NCI-H1436 (cell line): ENCODE results near the gene OR51B2.
"Not testable (repeated sequence)": the region's sequence is repeated elsewhere in the genome, so short reads cannot be mapped to it uniquely, and the experiment has no call there.

Source experiments
- DNase-seq: peaks from one replicate; lab custom pipeline; 2025; lab: John Stamatoyannopoulos, UW

The OR51B2 gene

GRCh38 chr11:5324197-5324596, at the start of gene OR51B2:
Gene OR51B2, minus strand, starts transcription at chr11:5324297. Its CDS starts 0 bp downstream, at chr11:5324297.
- DNase-seq: no peak

- no peak for DNase-seq
Measured at GRCh38 chr11:5369789-5370188, 45.7 kb upstream of the OR51B2 start.

DNA sequence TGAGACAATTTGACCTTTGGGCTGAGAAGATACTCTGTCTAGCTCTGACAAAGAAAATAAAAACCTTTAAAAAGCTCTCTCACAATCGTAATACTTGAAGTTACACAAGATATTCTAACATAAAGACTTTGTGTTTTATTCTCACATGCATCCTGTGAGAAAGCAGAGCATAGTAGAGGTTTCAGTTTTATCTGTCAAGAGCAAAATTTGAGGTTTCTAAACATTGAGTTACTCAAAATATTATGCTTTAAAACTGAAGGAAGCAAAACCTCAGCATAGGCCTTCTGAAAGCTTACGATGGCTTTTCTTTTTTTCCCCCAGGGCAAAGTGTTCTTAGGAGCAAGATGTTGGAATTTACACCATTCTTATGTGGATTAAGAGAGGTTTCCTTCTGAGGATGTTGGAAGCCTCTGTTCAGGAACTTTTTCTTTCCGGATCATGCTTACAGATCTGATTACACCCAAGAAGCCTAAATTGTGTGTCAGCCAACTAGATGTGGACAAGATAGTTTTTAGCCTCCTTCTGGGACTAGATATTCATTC, 44.5 kb upstream of the OR51B2 start:
- DNase-seq: no peak

DNA sequence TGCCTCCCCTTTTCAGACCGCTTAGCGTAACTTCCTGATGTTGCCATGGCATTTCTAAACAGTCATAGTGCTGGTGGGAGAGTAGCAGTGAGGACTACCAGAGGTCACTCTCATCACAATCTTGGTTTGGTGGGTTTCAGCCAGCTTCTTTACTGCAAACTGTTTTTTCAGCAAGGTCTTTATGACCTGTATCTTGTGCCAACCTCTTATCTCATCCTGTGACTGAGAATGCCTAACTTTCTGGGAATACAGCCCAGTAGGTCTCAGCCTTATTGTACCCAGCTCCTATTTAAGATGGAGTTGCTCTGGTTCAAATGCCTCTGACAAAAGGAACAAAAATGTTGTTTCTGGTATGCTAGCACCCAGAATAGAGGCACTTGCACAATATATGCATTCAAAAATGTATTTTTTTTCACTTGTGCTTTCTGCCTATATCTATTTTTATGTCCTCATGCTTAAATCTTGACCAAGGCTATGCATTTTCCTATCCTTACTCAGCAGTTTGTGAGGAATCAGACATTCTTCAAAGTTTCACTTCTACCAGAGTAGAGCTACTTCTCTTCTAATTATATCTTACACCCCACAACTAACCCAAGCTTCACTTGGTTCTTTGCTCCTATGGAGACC, 43.5 kb upstream of the OR51B2 start:
- no peak for DNase-seq

DNA sequence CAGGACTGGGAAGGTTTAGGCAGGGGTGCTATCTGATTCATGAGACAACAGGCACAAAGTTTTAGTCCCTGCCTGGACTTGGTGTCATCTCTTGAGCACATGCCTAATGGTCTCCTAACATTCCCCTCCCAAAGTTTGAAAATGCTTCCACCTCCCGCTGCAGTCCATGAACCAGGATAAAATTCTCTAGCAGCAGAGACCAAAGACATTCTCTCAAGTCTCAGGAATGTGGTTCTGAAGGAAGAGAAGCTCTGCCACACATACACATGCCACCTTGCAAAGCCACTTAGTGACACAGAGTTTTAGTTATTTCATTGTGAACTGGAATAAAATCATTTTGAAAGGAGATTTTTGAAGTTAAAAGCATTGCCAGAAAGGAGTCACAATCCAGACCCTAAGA, 42.8 kb upstream of the OR51B2 start:
- DNase-seq: no peak

DNA sequence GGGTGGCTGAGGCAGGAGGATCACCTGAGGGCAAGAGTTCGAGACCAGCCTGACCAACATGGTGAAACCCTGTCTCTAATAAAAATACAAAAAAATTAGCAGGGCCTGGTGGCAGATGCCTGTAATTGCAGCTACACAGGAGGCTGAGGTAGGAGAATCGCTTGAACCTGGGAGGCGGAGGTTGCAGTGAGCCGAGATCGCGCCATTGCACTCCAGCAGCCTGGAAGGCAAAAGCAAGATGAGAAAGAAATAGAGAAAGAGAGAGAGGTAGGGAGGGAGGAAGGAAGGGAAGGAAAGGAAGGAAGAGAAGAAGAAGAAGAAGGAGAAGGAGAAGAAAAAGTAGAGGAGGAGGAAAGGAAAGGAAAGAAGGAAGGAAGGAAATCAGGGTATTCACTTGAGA, 42.3 kb upstream of the OR51B2 start:
- not testable (repeated sequence) for DNase-seq

GRCh38 chr11:5364214-5364613, 40.1 kb upstream of the OR51B2 start:
- DNase-seq: no peak

DNA sequence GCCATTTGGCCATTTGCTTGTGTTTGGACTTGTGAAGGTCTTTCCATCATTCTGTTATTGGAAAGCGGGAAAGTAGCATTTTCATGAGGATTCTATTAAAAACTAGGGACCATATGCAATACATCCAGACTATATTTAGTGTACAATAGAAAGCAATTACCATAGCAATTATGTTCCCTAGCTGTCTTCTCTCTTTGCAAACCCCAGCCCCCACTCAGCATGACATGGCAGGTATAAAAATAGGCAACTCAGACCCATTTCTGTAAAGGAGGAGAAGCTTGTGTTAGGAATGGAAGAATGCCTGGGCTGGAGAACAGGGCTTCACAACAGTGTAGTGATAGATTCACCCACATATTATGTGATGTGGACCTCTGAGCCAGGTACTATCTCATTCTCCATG, 39.6 kb upstream of the OR51B2 start:
- no peak for DNase-seq

DNA sequence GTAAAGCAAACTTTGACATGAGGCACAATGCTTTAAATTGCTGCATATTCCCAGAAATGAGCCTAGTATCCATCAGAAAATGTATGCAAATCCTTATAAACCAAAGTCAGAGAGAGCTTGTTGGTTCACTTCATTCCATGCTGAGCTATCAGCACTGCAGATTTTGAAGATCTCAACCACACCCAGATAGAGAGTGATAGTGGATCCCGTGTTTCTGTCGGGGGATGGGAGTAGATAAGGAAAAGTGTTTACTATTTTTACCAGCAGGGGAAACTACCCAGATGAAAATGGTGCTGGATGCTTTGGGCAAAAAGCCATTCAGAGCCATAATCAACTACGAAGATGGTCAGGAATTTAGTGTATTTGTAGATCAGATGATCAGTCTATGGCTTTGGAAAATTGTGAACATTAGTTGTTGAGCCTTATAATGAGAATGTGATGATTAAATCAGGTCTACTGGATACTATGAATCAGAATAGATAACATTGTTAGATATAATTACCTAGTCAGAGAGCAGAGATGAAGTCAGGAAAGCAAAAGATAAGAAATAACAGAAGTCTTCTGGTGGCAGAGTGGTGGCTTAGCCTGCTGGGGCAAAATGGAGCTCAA, 38.0 kb upstream of the OR51B2 start:
- DNase-seq: no peak

GRCh38 chr11:5356031-5356430, 31.9 kb upstream of the OR51B2 start:
- DNase-seq: not testable (repeated sequence)

- DNase-seq: no peak
Measured at GRCh38 chr11:5351208-5351607, 27.1 kb upstream of the OR51B2 start, which contains the start of gene OR51B6. Gene OR51B6, plus strand, starts transcription at chr11:5351508. Its CDS starts 0 bp downstream, at chr11:5351508.

GRCh38 chr11:5349550-5349949, 25.5 kb upstream of the OR51B2 start:
- DNase-seq: no peak

DNA sequence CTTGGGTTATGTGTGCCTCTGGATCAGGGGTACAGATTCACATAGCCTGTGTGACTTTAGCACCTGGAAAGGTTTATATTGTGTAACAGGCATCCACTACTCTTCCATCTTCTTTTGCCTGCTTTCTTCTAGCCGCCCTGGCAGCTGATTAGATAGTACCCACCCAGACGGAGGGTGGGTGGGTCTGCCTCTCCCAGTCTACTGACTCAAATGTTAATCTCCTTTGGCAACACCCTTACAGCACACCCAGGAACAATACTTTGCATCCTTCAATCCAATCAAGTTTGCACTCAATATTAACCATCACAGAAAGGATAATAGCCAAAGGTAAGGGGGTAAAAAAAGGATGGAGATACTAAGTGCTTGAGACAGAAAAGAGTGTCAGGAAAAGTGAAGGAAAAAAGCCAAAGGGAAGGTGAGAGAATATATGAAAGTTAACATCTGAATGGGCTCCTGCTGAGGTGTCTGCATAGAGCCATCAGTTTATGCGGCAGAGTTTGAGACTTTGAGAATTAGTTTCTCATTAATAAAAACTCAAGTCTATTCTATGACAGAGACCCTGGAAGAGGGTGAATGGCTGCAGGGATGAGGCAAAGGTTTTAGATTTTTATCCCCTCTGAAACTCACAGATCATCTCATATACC, 24.6 kb upstream of the OR51B2 start:
- no peak for DNase-seq

DNA sequence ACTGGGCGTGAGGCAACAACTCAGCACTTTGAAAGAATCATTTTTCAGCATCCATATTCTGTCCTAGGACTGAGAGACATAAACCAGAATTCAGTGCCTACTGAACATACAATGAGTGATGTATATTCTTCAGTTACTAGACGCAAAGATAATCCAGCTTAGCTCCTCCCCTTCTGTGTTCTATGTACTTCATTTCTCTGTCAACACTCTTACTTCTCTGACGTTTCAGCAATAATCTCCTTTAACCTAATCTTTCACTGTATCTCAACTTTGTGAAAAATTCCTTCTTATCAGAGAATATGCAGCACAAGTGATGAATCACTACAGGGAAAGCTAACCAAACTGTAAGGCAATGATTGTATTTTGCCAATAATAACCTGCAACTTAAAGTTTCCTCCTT, 21.7 kb upstream of the OR51B2 start:
- DNase-seq: no peak

GRCh38 chr11:5343474-5344335, 19.6 kb upstream of the OR51B2 start, which contains the start of gene OR51B5:
Gene OR51B5, minus strand, starts transcription at chr11:5343524. Its CDS starts 0 bp downstream, at chr11:5343524.
- no peak for DNase-seq

DNA sequence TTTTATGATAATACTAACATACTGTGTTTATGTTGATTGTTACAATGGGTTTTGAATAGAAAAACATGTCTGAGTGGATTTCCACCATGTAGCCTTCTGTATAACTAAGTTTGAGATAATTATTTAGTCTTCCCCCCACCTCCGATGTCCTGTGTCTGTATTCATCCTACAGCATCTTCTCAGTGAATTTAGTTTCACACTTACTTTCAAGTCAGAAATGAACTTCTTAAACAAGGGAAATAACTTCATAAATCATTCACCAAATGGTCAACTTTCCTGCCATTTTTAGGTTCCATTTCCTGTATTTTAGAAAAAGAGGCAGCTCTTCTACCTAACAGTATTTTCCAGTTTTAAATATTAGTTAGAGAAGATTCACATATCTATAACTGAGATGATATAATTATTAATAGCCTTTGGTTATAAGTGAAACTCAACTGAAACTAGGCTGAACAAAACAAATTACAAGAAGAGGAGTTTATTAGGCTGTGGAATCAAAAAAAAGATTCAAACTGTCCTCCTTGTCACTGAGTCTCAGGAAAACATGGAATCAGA, 15.8 kb upstream of the OR51B2 start:
- DNase-seq: no peak

DNA sequence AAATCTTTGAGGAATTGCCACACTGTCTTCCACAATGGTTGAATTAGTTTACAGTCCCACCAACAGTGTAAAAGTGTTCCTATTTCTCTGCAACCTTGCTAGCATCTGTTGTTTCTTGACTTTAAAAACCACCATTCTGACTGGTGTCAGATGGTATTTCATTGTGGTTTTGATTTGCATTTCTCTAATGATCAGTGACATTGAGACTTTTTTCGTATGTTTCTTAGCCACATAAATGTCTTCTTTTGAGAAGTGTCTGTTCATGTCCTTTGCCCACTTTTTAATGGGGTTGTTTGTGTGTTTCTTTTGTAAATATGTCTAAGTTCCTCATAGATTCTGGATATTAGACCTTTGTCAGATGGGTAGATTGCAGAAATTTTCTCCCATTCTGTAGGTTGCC, 13.2 kb upstream of the OR51B2 start:
- DNase-seq: not testable (repeated sequence)

DNA sequence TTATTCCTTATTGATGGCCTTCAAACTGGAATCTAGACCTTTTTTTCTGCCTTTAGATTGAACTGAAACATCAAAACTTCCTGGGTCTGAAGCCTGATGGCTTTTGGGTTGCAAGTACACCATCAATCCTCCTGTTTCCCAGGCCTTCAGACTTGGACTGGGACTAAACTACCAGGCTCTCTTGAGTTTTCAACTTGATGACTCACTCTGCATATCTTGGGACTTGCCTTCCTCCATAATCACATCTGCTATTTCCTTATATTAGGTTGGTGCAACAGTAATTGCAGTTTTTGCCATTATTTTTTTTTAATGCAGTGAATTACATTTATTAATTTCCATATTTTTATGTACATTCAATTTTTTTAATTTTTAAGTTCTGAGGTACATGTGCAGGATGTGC, 12.2 kb upstream of the OR51B2 start:
- DNase-seq: no peak

- DNase-seq: no peak
Measured at GRCh38 chr11:5335170-5335569, 11.1 kb upstream of the OR51B2 start.

DNA sequence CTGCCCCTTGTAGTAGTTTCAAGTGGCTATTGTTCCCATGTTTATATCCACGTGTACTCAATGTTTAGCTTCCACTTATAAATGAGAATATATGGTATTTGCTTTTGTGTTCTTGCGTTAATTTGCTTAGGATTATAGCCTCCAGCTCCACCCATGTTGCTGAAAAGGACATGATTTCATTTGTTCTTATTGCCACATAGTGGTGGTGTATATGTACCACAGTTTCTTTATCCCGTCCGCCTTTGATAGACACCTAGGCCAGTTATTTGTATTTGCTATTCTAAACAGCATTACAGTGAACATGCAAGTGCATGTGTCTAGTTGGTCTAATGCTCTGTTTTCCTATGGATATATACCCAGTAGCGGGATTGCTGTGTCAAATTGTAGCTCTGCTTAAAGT, 6.8 kb downstream of the OR51B2 start:
- DNase-seq: no peak

DNA sequence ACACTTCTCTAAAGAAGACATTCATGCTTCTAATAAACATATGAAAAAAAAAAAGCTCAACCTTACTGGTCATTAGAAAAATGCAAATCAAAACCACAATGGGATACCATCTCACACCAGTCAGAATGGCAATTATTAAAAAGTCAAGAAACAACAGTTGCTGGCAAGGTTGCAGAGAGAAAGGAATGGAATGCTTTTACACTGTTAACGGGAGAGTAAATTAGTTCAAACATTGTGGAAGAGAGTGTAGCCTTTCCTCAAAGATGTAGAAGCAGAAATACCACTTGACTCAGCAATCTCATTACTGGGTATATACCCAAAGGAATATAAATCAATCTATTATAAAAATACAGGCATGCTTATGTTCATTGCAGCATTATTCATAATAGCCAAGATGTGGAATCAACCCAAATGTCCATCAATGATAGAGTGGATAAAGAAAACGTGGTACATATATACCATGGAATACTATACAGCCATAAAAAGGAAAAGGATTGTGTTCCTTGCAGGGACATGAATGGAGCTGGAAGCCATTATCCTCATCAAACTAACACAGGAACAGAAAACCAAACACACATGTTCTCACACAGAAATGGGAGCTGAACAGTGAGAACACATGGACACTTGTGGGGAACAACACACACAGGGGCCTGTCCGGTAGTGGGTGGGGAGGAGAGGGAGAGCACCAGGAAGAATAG, 10.6 kb downstream of the OR51B2 start:
- not testable (repeated sequence) for DNase-seq
